ENCODE results near the gene PTPRG. TPM values are rescaled to one million over a fixed set of nuclear protein-coding genes. Genes with fewer than 3 reads are reported as not detected.

PTPRG gene
- total RNA-seq, 1 experiment from 2014 or later = 11.7 TPM

- Histone ChIP-seq H3K4me1 (ENCODE audit: insufficient read depth, low read length, poor library complexity, severe bottlenecking) (no peaks in the 10 kb centered on the region), H3K36me3 (ENCODE audit: insufficient read depth, low read length, poor library complexity, severe bottlenecking) (no peaks in the 10 kb centered on the region), H3K4me3 (ENCODE audit: low read depth, low read length, poor library complexity, severe bottlenecking) (no peak overlapping the region), H3K27me3 (replicated peaks; ENCODE audit: insufficient read depth, low read depth, low read length, poor library complexity) (no peaks in the 10 kb centered on the region), H3K27ac (ENCODE audit: low read depth, low read length, poor library complexity, severe bottlenecking) (no peak overlapping the region), H3K9me3 (ENCODE audit: low read depth, low read length, poor library complexity, severe bottlenecking) (no peaks in the 10 kb centered on the region)
- intact Hi-C loops (cut with micrococcal nuclease; ENCODE audit: unreplicated experiment) = no loop called here
- no peak for DNase-seq (ENCODE audit: low spot score)
- POLR2A ChIA-PET (ENCODE audit: low non-redundant PET) = no interaction called here
- CTCF ChIA-PET = no interaction called here
- BruUV-seq (replicated peaks) = no TSS peak
- TF ChIP-seq EZH2 (IDR thresholded peaks at IDR 0.05; ENCODE audit: borderline replicate concordance, low read depth, low read length, poor library complexity, severe bottlenecking) = no peak
- TF ChIP-seq CTCF (conservative IDR thresholded peaks at IDR 0.05; ENCODE audit: low read depth, low read length) = no peak
These were observed 720.4 kb downstream of the PTPRG start for GRCh38 chr3:62281726-62282125.

DNA sequence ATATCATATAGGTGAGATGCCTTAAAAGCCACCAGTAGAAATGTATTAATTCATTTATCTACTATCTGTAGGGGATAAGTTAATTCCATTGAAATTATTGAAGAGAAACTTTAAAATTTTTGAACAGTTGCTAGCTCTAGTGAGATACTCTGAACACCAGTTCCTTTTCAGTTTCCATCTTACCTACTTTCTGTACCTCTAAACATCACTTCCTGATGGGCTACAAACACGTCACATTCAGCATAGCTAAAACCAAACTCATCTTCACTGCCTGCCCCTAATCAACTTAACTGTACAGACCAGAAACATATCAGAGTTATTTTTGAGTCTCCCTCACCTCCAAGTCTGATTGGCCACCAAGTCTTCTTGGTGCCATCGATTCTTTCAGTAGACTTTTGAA is 723.1 kb downstream of the PTPRG start:
- DNase-seq (ENCODE audit: low spot score) = no peak
- Histone ChIP-seq H3K4me1 (ENCODE audit: insufficient read depth, low read length, poor library complexity, severe bottlenecking) (no peaks in the 10 kb centered on the region), H3K36me3 (ENCODE audit: insufficient read depth, low read length, poor library complexity, severe bottlenecking) (no peaks in the 10 kb centered on the region), H3K9me3 (ENCODE audit: low read depth, low read length, poor library complexity, severe bottlenecking) (no peaks in the 10 kb centered on the region), H3K27me3 (replicated peaks; ENCODE audit: insufficient read depth, low read depth, low read length, poor library complexity) (no peaks in the 10 kb centered on the region), H3K4me3 (ENCODE audit: low read depth, low read length, poor library complexity, severe bottlenecking) (no peak overlapping the region), H3K27ac (ENCODE audit: low read depth, low read length, poor library complexity, severe bottlenecking) (no peak overlapping the region)
- no peak for TF ChIP-seq EZH2 (IDR thresholded peaks at IDR 0.05; ENCODE audit: borderline replicate concordance, low read depth, low read length, poor library complexity, severe bottlenecking)
- BruUV-seq (replicated peaks) = no TSS peak
- CTCF ChIA-PET = no interaction called here
- intact Hi-C loops (cut with micrococcal nuclease; ENCODE audit: unreplicated experiment) = no loop called here
- POLR2A ChIA-PET (ENCODE audit: low non-redundant PET) = no interaction called here

GRCh38 chr3:62287392-62287927 is 726.1 kb downstream of the PTPRG start:
- POLR2A ChIA-PET (ENCODE audit: low non-redundant PET) = interaction anchor here (0.7 kb wide), 1 partner anchor 1693 kb away, joined by 3 read pairs; no protein-coding TSS in a partner anchor
- Histone ChIP-seq H3K27ac (ENCODE audit: low read depth, low read length, poor library complexity, severe bottlenecking) (no peak overlapping the region), H3K9me3 (ENCODE audit: low read depth, low read length, poor library complexity, severe bottlenecking) (no peaks in the 10 kb centered on the region), H3K4me3 (ENCODE audit: low read depth, low read length, poor library complexity, severe bottlenecking) (no peak overlapping the region), H3K36me3 (ENCODE audit: insufficient read depth, low read length, poor library complexity, severe bottlenecking) (no peaks in the 10 kb centered on the region), H3K27me3 (replicated peaks; ENCODE audit: insufficient read depth, low read depth, low read length, poor library complexity) (no peaks in the 10 kb centered on the region), H3K4me1 (ENCODE audit: insufficient read depth, low read length, poor library complexity, severe bottlenecking) (no peaks in the 10 kb centered on the region)
- CTCF ChIA-PET = no interaction called here
- intact Hi-C loops (cut with micrococcal nuclease; ENCODE audit: unreplicated experiment) = no loop called here
- BruUV-seq (replicated peaks) = no TSS peak
- TF ChIP-seq CTCF (conservative IDR thresholded peaks at IDR 0.05; ENCODE audit: low read depth, low read length) (no peak), EZH2 (IDR thresholded peaks at IDR 0.05; ENCODE audit: borderline replicate concordance, low read depth, low read length, poor library complexity, severe bottlenecking) (no peak)
- no peak for DNase-seq (ENCODE audit: low spot score)

- intact Hi-C loops (cut with micrococcal nuclease; ENCODE audit: unreplicated experiment) = no loop called here
- no peak overlapping the region for H3K27ac ChIP-seq (ENCODE audit: low read depth, low read length, poor library complexity, severe bottlenecking)
- H3K27me3 ChIP-seq (replicated peaks; ENCODE audit: insufficient read depth, low read depth, low read length, poor library complexity) = no peaks in the 10 kb centered on the region
- TF ChIP-seq CTCF (conservative IDR thresholded peaks at IDR 0.05; ENCODE audit: low read depth, low read length) = no peak
- TF ChIP-seq EZH2 (IDR thresholded peaks at IDR 0.05; ENCODE audit: borderline replicate concordance, low read depth, low read length, poor library complexity, severe bottlenecking) = no peak
- no peaks in the 10 kb centered on the region for H3K36me3 ChIP-seq (ENCODE audit: insufficient read depth, low read length, poor library complexity, severe bottlenecking)
- no TSS peak for BruUV-seq (replicated peaks)
- DNase-seq (ENCODE audit: low spot score) = no peak
- H3K9me3 ChIP-seq (ENCODE audit: low read depth, low read length, poor library complexity, severe bottlenecking) = no peaks in the 10 kb centered on the region
- no peak overlapping the region for H3K4me3 ChIP-seq (ENCODE audit: low read depth, low read length, poor library complexity, severe bottlenecking)
- H3K4me1 ChIP-seq (ENCODE audit: insufficient read depth, low read length, poor library complexity, severe bottlenecking) = no peaks in the 10 kb centered on the region
- POLR2A ChIA-PET (ENCODE audit: low non-redundant PET) = no interaction called here
- CTCF ChIA-PET = no interaction called here
These were observed 728.6 kb downstream of the PTPRG start for GRCh38 chr3:62289922-62290321.
